GM21528 (cell line): ENCODE measurements around the gene GYS2.
"Not testable (repeated sequence)": the region's sequence is repeated elsewhere in the genome, so short reads cannot be mapped to it uniquely, and the experiment has no call there.

Experiments used
- ATAC-seq: cut with Tn5 transposase; IDR thresholded peaks from one replicate; pipeline ENCODE4 v1.9.1; 2021; ENCODE audit warnings: mild to moderate bottlenecking, moderate library complexity; ENCODE audit not compliant: unreplicated experiment, low FRiP score

Gene GYS2

GRCh38 chr12:21606175-21606574, 1.5 kb upstream of the GYS2 start:
- ATAC-seq = no peak

- no peak for ATAC-seq
Measured at GRCh38 chr12:21602774-21603173, 1.9 kb downstream of the GYS2 start.

GRCh38 chr12:21600196-21600595, 4.5 kb downstream of the GYS2 start:
- ATAC-seq = no peak

- ATAC-seq = no peak
Measured at GRCh38 chr12:21599143-21599999, 5.3 kb downstream of the GYS2 start.

- no peak for ATAC-seq
Measured at GRCh38 chr12:21598651-21599050, 6.0 kb downstream of the GYS2 start.

- ATAC-seq = not testable (repeated sequence)
Measured at GRCh38 chr12:21595356-21595755, 9.3 kb downstream of the GYS2 start.

GRCh38 chr12:21585485-21585884, 19.2 kb downstream of the GYS2 start:
- ATAC-seq = no peak

- not testable (repeated sequence) for ATAC-seq
Measured at GRCh38 chr12:21584403-21585182, 20.1 kb downstream of the GYS2 start.

- no peak for ATAC-seq
Measured at GRCh38 chr12:21583587-21583986, 21.1 kb downstream of the GYS2 start.

- no peak for ATAC-seq
Measured at GRCh38 chr12:21580748-21581516, 23.7 kb downstream of the GYS2 start.

GRCh38 chr12:21577516-21577915, 27.1 kb downstream of the GYS2 start:
- no peak for ATAC-seq

GRCh38 chr12:21576431-21576830, 28.2 kb downstream of the GYS2 start:
- no peak for ATAC-seq

- ATAC-seq = no peak
Measured at GRCh38 chr12:21573733-21574358, 30.8 kb downstream of the GYS2 start.

GRCh38 chr12:21571046-21571445, 33.6 kb downstream of the GYS2 start:
- ATAC-seq = no peak

GRCh38 chr12:21568115-21568514, 36.5 kb downstream of the GYS2 start:
- no peak for ATAC-seq

- ATAC-seq = no peak
Measured at GRCh38 chr12:21566907-21567394, 37.7 kb downstream of the GYS2 start.

- no peak for ATAC-seq
Measured at GRCh38 chr12:21566223-21566906, 38.3 kb downstream of the GYS2 start.

GRCh38 chr12:21562859-21563258, 41.8 kb downstream of the GYS2 start:
- ATAC-seq = no peak

GRCh38 chr12:21561158-21561557, 43.5 kb downstream of the GYS2 start:
- ATAC-seq = no peak
